GM23338 (cell line): ENCODE results near the gene GM2A. TPM values are rescaled to one million over a fixed set of nuclear protein-coding genes. Genes with fewer than 3 reads are reported as not detected.

Source experiments
- ATAC-seq: fragments of 200-7000 bp; cut with Tn5 transposase; 3 replicates; pipeline ENCODE4 v1.9.1; 2020
- DNase-seq: peaks from one replicate; pipeline ENCODE4 v3.0.0-alpha.2; 2015; ENCODE audit warnings: low spot score
- H2AFZ ChIP-seq: fragments of 200-600 bp; sonication (generic); 2 replicates; pipeline ENCODE4 v1.8.0; 2016; ENCODE audit warnings: antibody characterized with exemption, mild to moderate bottlenecking, moderate library complexity
- H3F3A ChIP-seq: fragments of 200-600 bp; sonication (generic); replicated peaks from 2 replicates; pipeline ENCODE4 v1.8.0; 2017; ENCODE audit warnings: antibody characterized with exemption, mixed run types, low read depth
- H3K27ac ChIP-seq: fragments of 200-600 bp; sonication (generic); 2 replicates; pipeline ENCODE4 v1.6.1; 2016; ENCODE audit warnings: low read depth
- H3K27me3 ChIP-seq: fragments of 200-600 bp; sonication (generic); 2 replicates; pipeline ENCODE4 v1.8.0; 2016; ENCODE audit warnings: mild to moderate bottlenecking, mixed run types, moderate library complexity; ENCODE audit not compliant: insufficient read depth
- H3K36me3 ChIP-seq: fragments of 200-600 bp; sonication (generic); 2 replicates; pipeline ENCODE4 v1.8.0; 2016; ENCODE audit warnings: mild to moderate bottlenecking; ENCODE audit not compliant: insufficient read depth
- H3K4me1 ChIP-seq: fragments of 200-600 bp; sonication (generic); 2 replicates; pipeline ENCODE4 v1.8.0; 2016; ENCODE audit warnings: mild to moderate bottlenecking, moderate library complexity; ENCODE audit not compliant: insufficient read depth
- H3K4me2 ChIP-seq: fragments of 200-600 bp; sonication (generic); 2 replicates; pipeline ENCODE4 v1.7.1; 2017; ENCODE audit warnings: mixed run types
- H3K4me3 ChIP-seq: fragments of 200-600 bp; sonication (generic); 2 replicates; pipeline ENCODE4 v1.6.1; 2016; ENCODE audit warnings: mixed run types
- H3K79me2 ChIP-seq: fragments of 200-600 bp; sonication (generic); replicated peaks from 2 replicates; pipeline ENCODE4 v1.8.0; 2017; ENCODE audit warnings: mild to moderate bottlenecking; ENCODE audit not compliant: insufficient read depth
- H3K9me2 ChIP-seq: fragments of 200-600 bp; sonication (generic); 2 replicates; pipeline ENCODE4 v1.8.0; 2017; ENCODE audit not compliant: insufficient read depth
- H4K20me1 ChIP-seq: fragments of 200-600 bp; sonication (generic); replicated peaks from 2 replicates; pipeline ENCODE4 v1.8.0; 2017; ENCODE audit warnings: mild to moderate bottlenecking; ENCODE audit not compliant: insufficient read depth
- H3K27ac Mint-ChIP-seq: 2 replicates; pipeline ENCODE4 v1.8.0; 2020; ENCODE audit warnings: inconsistent platforms, mild to moderate bottlenecking, moderate library complexity, mixed read lengths
- H3K27me3 Mint-ChIP-seq: 3 replicates; pipeline ENCODE4 v1.8.0; 2022; ENCODE audit warnings: low read depth, mild to moderate bottlenecking, moderate library complexity, mixed read lengths, inconsistent platforms; ENCODE audit not compliant: insufficient read depth, poor library complexity
- H3K36me3 Mint-ChIP-seq: 3 replicates; pipeline ENCODE4 v1.8.0; 2021; ENCODE audit warnings: low read depth, mild to moderate bottlenecking, inconsistent platforms, moderate library complexity, mixed read lengths
- H3K4me1 Mint-ChIP-seq: 3 replicates; pipeline ENCODE4 v1.8.0; 2020; ENCODE audit warnings: mild to moderate bottlenecking, inconsistent platforms, mixed read lengths
- H3K4me3 Mint-ChIP-seq: 3 replicates; pipeline ENCODE4 v1.8.0; 2021; ENCODE audit warnings: moderate library complexity, mild to moderate bottlenecking, inconsistent platforms, mixed read lengths
- H3K9me3 Mint-ChIP-seq: 3 replicates; pipeline ENCODE4 v1.8.0; 2020; ENCODE audit warnings: moderate library complexity, mild to moderate bottlenecking, inconsistent platforms, mixed read lengths
- CREB1 ChIP-seq: fragments of 250-450 bp; sonication (Bioruptor Pico); IDR thresholded peaks from 2 replicates; pipeline ENCODE4 v1.5.0; 2020; ENCODE audit warnings: low read depth, mild to moderate bottlenecking, moderate library complexity
- CTCF ChIP-seq, 2 experiments: fragments of 200-600 bp in 1 of 2; sonication (generic) in 1 of 2; conservative IDR thresholded peaks; 2 replicates each; pipeline versions ENCODE4 v1.5.1 to v1.6.1; 2016 to 2017; ENCODE audit warnings: antibody characterized with exemption in 2 of 2, low read depth in 2 of 2, mild to moderate bottlenecking in 2 of 2, moderate library complexity in 1 of 2
- ETS1 ChIP-seq: IDR thresholded peaks from 2 replicates; pipeline ENCODE4 v1.6.1; 2016; ENCODE audit warnings: antibody characterized with exemption
- EZH2 ChIP-seq: fragments of 200-600 bp; sonication (generic); IDR thresholded peaks from one replicate; pipeline ENCODE4 v1.8.0; 2017; ENCODE audit warnings: antibody characterized with exemption, mild to moderate bottlenecking, low read depth; ENCODE audit not compliant: unreplicated experiment
- EZH2phosphoT487 ChIP-seq: fragments of 200-600 bp; sonication (generic); IDR thresholded peaks from one replicate; pipeline ENCODE4 v1.8.1; 2018; ENCODE audit warnings: antibody characterized with exemption; ENCODE audit not compliant: unreplicated experiment
- JUNB ChIP-seq: IDR thresholded peaks from one replicate; pipeline ENCODE4 v1.6.1; 2016; ENCODE audit warnings: antibody characterized with exemption; ENCODE audit not compliant: unreplicated experiment
- NANOG ChIP-seq: IDR thresholded peaks from 2 replicates; pipeline ENCODE4 v1.6.1; 2016; ENCODE audit warnings: antibody characterized with exemption, borderline replicate concordance
- POLR2AphosphoS5 ChIP-seq: IDR thresholded peaks from 2 replicates; pipeline ENCODE4 v1.6.1; 2016; ENCODE audit warnings: antibody characterized with exemption, low read depth
- REST ChIP-seq: IDR thresholded peaks from one replicate; pipeline ENCODE4 v1.6.1; 2018; ENCODE audit warnings: antibody characterized with exemption; ENCODE audit not compliant: unreplicated experiment
- STAT1 ChIP-seq: IDR thresholded peaks from one replicate; pipeline ENCODE4 v1.6.1; 2016; ENCODE audit warnings: antibody characterized with exemption; ENCODE audit not compliant: unreplicated experiment
- ZNF114 ChIP-seq: fragments of 250-450 bp; sonication (Bioruptor Pico); IDR thresholded peaks from 2 replicates; pipeline ENCODE4 v1.5.0; 2020; ENCODE audit warnings: mild to moderate bottlenecking, moderate library complexity
- ZNF331 ChIP-seq: fragments of 250-450 bp; sonication (Bioruptor Pico); IDR thresholded peaks from 2 replicates; pipeline ENCODE4 v1.5.0; 2020; ENCODE audit warnings: low read depth, mild to moderate bottlenecking, moderate library complexity
- polyA plus RNA-seq: library from polyadenylated mRNA; unstranded; fragments of >200 nt; fragmentation: Nextera tagmentation; extraction: Ambion mirVana; gene quantifications from 2 replicates; pipeline ENCODE4 v1.2.1, GENCODE V29; 2016
- total RNA-seq: library from RNA; depleted of rRNA; stranded (reverse); fragments of >200 nt; shearing (Covaris generic); gene quantifications from 2 replicates; pipeline ENCODE4 v1.2.3, GENCODE V29; 2014
- TF ChIP-seq, protein P1 (sequence below): fragments of 250-450 bp; sonication (Bioruptor Pico); IDR thresholded peaks from 2 replicates; pipeline ENCODE4 v1.5.0; 2020; ENCODE audit warnings: mild to moderate bottlenecking, moderate library complexity

The GM2A gene
- total and polyA plus RNA-seq, 2 experiments from 2014 or later = 9.8 to 27.8 TPM

GRCh38 chr5:151204051-151204450 lies 48.9 kb upstream of the GM2A start:
- H2AFZ ChIP-seq = no peak overlapping the region
- H3K79me2 ChIP-seq = no peaks in the 10 kb centered on the region
- H3K36me3 ChIP-seq = no peaks in the 10 kb centered on the region
- no peak overlapping the region for H3K27ac Mint-ChIP-seq
- H3K27ac ChIP-seq = no peak overlapping the region
- no peak overlapping the region for H3K4me3 ChIP-seq
- ATAC-seq = no peak
- no peaks in the 10 kb centered on the region for H3K9me3 Mint-ChIP-seq
- DNase-seq = no peak
- H3K27me3 Mint-ChIP-seq = peaks cover under 1% of the 10 kb centered on the region
- H3K9me2 ChIP-seq = no peaks in the 10 kb centered on the region
- no peaks in the 10 kb centered on the region for H3F3A ChIP-seq
- H3K4me1 Mint-ChIP-seq = peaks cover 3% of the 10 kb centered on the region; the same call in 1 of the 3 replicates
- H3K4me3 Mint-ChIP-seq = no peak overlapping the region
- no peaks in the 10 kb centered on the region for H3K36me3 Mint-ChIP-seq
- H4K20me1 ChIP-seq = no peaks in the 10 kb centered on the region
- H3K4me1 ChIP-seq = no peaks in the 10 kb centered on the region
- TF ChIP-seq ZNF114 = no peak
- TF ChIP-seq POLR2AphosphoS5 = no peak
- TF ChIP-seq ETS1 = no peak
- TF ChIP-seq REST = no peak
- no peak for TF ChIP-seq CTCF (conservative IDR thresholded peaks at IDR 0.05; ENCODE audit: low read depth in 2 of 2)
- no peak for TF ChIP-seq NANOG
- TF ChIP-seq, protein P1, sequence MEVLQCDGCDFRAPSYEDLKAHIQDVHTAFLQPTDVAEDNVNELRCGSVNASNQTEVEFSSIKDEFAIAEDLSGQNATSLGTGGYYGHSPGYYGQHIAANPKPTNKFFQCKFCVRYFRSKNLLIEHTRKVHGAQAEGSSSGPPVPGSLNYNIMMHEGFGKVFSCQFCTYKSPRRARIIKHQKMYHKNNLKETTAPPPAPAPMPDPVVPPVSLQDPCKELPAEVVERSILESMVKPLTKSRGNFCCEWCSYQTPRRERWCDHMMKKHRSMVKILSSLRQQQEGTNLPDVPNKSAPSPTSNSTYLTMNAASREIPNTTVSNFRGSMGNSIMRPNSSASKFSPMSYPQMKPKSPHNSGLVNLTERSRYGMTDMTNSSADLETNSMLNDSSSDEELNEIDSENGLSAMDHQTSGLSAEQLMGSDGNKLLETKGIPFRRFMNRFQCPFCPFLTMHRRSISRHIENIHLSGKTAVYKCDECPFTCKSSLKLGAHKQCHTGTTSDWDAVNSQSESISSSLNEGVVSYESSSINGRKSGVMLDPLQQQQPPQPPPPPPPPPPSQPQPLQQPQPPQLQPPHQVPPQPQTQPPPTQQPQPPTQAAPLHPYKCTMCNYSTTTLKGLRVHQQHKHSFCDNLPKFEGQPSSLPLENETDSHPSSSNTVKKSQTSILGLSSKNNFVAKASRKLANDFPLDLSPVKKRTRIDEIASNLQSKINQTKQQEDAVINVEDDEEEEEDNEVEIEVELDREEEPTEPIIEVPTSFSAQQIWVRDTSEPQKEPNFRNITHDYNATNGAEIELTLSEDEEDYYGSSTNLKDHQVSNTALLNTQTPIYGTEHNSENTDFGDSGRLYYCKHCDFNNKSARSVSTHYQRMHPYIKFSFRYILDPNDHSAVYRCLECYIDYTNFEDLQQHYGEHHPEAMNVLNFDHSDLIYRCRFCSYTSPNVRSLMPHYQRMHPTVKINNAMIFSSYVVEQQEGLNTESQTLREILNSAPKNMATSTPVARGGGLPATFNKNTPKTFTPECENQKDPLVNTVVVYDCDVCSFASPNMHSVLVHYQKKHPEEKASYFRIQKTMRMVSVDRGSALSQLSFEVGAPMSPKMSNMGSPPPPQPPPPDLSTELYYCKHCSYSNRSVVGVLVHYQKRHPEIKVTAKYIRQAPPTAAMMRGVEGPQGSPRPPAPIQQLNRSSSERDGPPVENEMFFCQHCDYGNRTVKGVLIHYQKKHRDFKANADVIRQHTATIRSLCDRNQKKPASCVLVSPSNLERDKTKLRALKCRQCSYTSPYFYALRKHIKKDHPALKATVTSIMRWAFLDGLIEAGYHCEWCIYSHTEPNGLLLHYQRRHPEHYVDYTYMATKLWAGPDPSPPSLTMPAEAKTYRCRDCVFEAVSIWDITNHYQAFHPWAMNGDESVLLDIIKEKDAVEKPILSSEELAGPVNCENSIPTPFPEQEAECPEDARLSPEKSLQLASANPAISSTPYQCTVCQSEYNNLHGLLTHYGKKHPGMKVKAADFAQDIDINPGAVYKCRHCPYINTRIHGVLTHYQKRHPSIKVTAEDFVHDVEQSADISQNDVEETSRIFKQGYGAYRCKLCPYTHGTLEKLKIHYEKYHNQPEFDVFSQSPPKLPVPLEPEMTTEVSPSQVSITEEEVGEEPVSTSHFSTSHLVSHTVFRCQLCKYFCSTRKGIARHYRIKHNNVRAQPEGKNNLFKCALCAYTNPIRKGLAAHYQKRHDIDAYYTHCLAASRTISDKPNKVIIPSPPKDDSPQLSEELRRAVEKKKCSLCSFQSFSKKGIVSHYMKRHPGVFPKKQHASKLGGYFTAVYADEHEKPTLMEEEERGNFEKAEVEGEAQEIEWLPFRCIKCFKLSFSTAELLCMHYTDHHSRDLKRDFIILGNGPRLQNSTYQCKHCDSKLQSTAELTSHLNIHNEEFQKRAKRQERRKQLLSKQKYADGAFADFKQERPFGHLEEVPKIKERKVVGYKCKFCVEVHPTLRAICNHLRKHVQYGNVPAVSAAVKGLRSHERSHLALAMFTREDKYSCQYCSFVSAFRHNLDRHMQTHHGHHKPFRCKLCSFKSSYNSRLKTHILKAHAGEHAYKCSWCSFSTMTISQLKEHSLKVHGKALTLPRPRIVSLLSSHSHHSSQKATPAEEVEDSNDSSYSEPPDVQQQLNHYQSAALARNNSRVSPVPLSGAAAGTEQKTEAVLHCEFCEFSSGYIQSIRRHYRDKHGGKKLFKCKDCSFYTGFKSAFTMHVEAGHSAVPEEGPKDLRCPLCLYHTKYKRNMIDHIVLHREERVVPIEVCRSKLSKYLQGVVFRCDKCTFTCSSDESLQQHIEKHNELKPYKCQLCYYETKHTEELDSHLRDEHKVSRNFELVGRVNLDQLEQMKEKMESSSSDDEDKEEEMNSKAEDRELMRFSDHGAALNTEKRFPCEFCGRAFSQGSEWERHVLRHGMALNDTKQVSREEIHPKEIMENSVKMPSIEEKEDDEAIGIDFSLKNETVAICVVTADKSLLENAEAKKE (CRISPR knock-in tag) = no peak
- TF ChIP-seq JUNB = no peak
- no peak for TF ChIP-seq STAT1
- no peak for TF ChIP-seq EZH2phosphoT487
- TF ChIP-seq EZH2 = no peak
- TF ChIP-seq ZNF331 (CRISPR knock-in tag) = no peak
- no peak for TF ChIP-seq CREB1
- H3K27me3 ChIP-seq = no peaks in the 10 kb centered on the region
- no peak overlapping the region for H3K4me2 ChIP-seq
